ENCODE data around the gene SERP1.
"Not testable (repeated sequence)": the region's sequence is repeated elsewhere in the genome, so short reads cannot be mapped to it uniquely, and the experiment has no call there.

Gene SERP1

DNA sequence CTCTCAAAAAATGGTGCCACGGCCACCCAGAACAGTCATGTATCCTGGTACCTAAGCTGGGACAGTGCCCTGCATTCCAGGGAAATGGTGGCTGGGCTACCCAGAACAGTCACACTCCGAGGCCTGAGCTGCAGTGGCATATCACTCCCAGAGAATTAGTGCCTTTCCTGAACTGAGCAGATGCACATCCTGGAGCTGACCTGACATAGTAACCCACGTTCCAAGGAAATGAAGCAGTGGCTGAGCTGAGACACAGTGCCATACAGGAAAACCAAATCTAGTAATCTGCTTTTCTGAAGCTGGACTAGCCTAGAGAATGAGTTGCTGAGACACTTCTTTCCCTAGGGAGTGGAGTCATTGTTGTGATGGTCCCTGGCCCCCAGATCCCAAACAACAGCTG, 41.8 kb downstream of the SERP1 start:
- H3K36me3 ChIP-seq (ENCODE audit: control insufficient read depth, insufficient read depth, low read length), result no peaks in the 10 kb centered on the region
- TF ChIP-seq, protein P1, sequence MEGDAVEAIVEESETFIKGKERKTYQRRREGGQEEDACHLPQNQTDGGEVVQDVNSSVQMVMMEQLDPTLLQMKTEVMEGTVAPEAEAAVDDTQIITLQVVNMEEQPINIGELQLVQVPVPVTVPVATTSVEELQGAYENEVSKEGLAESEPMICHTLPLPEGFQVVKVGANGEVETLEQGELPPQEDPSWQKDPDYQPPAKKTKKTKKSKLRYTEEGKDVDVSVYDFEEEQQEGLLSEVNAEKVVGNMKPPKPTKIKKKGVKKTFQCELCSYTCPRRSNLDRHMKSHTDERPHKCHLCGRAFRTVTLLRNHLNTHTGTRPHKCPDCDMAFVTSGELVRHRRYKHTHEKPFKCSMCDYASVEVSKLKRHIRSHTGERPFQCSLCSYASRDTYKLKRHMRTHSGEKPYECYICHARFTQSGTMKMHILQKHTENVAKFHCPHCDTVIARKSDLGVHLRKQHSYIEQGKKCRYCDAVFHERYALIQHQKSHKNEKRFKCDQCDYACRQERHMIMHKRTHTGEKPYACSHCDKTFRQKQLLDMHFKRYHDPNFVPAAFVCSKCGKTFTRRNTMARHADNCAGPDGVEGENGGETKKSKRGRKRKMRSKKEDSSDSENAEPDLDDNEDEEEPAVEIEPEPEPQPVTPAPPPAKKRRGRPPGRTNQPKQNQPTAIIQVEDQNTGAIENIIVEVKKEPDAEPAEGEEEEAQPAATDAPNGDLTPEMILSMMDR (IDR thresholded peaks at IDR 0.05), result no peak
- H3K27me3 ChIP-seq (ENCODE audit: control insufficient read depth, insufficient read depth, low read length), result no peaks in the 10 kb centered on the region
- no peaks in the 10 kb centered on the region for H3K79me2 ChIP-seq
- no peak overlapping the region for H3K4me3 ChIP-seq (ENCODE audit: low read depth, low read length)
- no peak overlapping the region for H3K9ac ChIP-seq
- H3K9me3 ChIP-seq (ENCODE audit: control insufficient read depth, low read length), result no peaks in the 10 kb centered on the region
- H3K4me2 ChIP-seq (ENCODE audit: low read length), result no peak overlapping the region
- no peak overlapping the region for H2AFZ ChIP-seq
- no peak overlapping the region for H3K27ac ChIP-seq
- no peaks in the 10 kb centered on the region for H3K4me1 ChIP-seq

DNA sequence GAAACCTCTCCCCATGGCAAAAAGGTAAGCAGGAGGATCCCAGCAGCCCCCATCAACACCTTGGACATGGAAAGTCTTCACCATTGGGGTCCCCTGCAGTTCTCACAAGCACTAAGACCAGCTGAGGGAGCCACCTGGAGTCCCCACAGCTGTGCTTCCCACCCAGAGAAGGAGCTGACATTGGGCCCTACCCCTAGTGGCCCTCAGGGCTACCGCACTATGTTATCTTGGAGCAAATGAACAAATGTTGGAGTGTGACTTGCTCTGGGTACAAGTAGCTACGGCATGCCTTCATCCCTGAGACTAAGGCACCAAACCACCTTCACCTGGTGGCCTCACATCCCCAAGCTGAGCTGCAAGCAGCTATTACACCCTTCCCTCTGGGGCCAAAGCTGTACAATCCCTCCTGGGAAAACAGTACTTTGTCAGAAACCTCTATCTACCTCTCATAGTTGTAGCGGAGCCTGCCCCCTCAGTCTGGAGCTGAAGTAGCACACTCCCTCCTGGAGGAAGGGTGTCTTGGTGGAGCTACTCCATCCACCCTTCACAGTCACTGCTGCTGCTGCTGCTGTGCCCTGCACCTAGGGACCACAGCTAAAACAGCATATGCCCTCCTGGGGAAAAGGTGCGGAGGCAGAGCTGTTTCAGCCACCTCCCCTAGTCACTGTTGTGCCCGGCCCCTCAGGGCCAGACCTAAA, 42.7 kb downstream of the SERP1 start:
- Histone ChIP-seq H3K79me2 (no peaks in the 10 kb centered on the region), H3K4me1 (no peaks in the 10 kb centered on the region), H3K4me3 (ENCODE audit: low read depth, low read length) (no peak overlapping the region), H3K27me3 (ENCODE audit: control insufficient read depth, insufficient read depth, low read length) (no peaks in the 10 kb centered on the region), H3K36me3 (ENCODE audit: control insufficient read depth, insufficient read depth, low read length) (no peaks in the 10 kb centered on the region), H3K4me2 (ENCODE audit: low read length) (no peak overlapping the region), H3K27ac (no peak overlapping the region), H3K9ac (no peak overlapping the region), H3K9me3 (ENCODE audit: control insufficient read depth, low read length) (no peaks in the 10 kb centered on the region), H2AFZ (no peak overlapping the region)
- TF ChIP-seq, protein P1 (IDR thresholded peaks at IDR 0.05), result no peak

DNA sequence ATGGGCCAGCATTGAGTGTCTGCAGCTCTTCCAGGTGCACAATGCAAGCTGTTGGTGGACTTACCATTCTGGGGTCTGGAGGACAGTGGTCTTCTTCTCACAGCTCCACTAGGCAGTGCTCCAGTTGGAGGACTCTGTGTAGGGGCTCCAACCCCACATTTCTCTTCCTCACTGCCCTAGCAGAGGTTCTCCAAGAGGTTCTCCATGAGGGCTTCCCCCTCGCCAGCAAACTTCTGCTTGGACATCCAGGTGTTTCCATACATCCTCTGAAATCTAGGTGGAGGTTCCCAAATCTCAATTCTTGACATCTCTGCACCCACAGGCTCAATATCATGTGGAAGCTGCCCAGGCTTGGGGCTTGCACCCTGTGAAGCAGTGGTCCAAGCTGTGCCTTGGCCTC, 45.3 kb downstream of the SERP1 start:
- H3K4me1 ChIP-seq; H3K4me3 ChIP-seq (ENCODE audit: low read depth, low read length); H3K4me2 ChIP-seq (ENCODE audit: low read length): not testable (repeated sequence)

DNA sequence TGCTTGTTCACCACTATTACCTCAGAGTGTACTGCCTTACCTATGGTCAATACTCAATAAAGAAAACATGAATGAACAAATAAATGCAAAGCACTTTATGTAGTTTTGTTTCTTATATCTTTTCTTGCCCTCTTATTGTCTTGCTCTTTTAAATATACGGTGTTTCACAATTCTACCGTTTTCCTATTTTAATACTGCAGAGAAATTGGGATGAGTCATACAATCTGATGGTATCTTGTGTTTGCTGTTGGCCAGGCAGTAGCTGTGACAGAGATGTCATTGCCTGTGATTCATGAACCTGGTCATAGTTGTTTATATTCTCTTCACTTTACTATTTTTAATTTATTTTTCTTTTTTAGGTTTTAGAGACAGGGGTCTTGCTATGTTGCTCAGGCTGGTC, 48.3 kb downstream of the SERP1 start:
- no peaks in the 10 kb centered on the region for H3K79me2 ChIP-seq
- no peak overlapping the region for H3K4me3 ChIP-seq (ENCODE audit: low read depth, low read length)
- H3K27me3 ChIP-seq (ENCODE audit: control insufficient read depth, insufficient read depth, low read length), result no peaks in the 10 kb centered on the region
- H3K4me1 ChIP-seq, result no peaks in the 10 kb centered on the region
- no peak overlapping the region for H3K27ac ChIP-seq
- no peak overlapping the region for H3K4me2 ChIP-seq (ENCODE audit: low read length)
- no peak overlapping the region for H3K9ac ChIP-seq
- H3K36me3 ChIP-seq (ENCODE audit: control insufficient read depth, insufficient read depth, low read length), result no peaks in the 10 kb centered on the region
- H3K9me3 ChIP-seq (ENCODE audit: control insufficient read depth, low read length), result no peaks in the 10 kb centered on the region
- H2AFZ ChIP-seq, result no peak overlapping the region
- TF ChIP-seq, protein P1 (IDR thresholded peaks at IDR 0.05), result no peak

More for the DNA sequence above, 45.3 kb downstream of the SERP1 start:
- not testable (repeated sequence) for H3K79me2 ChIP-seq; H3K9me3 ChIP-seq (ENCODE audit: control insufficient read depth, low read length); H2AFZ ChIP-seq; H3K27me3 ChIP-seq (ENCODE audit: control insufficient read depth, insufficient read depth, low read length); H3K27ac ChIP-seq; H3K9ac ChIP-seq; H3K36me3 ChIP-seq (ENCODE audit: control insufficient read depth, insufficient read depth, low read length)

DNA sequence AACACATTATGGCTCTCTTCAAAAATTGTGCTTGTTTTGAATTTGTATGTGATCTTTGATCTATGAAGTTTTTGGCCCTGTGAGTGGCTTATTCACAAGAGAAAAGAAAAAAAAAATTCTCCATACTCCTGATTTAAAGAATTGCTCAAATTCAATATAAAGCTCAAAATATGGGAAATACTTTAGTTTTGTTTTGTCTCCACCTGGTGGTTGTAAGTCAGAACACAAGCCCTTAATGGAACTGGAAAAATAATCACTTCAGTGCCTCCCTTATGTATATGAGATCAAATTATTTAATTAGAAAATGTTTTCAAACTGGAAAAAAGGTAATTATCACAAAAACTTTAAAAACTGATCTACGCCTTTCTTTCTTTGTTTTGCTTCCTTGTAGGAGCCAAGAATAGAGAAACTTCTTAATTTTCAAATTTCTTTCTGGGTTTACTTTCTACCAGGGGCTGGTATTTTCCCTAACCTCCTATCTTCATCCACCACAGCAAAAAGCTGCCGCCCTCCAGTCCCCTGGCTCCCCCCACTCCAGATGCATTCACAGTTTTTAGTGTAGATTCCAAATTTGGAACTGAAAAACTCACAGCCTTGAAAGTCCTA, 50.6 kb downstream of the SERP1 start:
- Histone ChIP-seq H3K27me3 (ENCODE audit: control insufficient read depth, insufficient read depth, low read length) (no peaks in the 10 kb centered on the region), H3K79me2 (no peaks in the 10 kb centered on the region), H3K4me2 (ENCODE audit: low read length) (no peak overlapping the region), H3K36me3 (ENCODE audit: control insufficient read depth, insufficient read depth, low read length) (no peaks in the 10 kb centered on the region), H3K4me3 (ENCODE audit: low read depth, low read length) (no peak overlapping the region), H2AFZ (no peak overlapping the region), H3K9ac (no peak overlapping the region), H3K27ac (no peak overlapping the region), H3K9me3 (ENCODE audit: control insufficient read depth, low read length) (no peaks in the 10 kb centered on the region), H3K4me1 (no peaks in the 10 kb centered on the region)
- TF ChIP-seq, protein P1 (IDR thresholded peaks at IDR 0.05), result peak; percentile 83
